Left kidney (tissue), 2 donors: Measurements from ENCODE around the gene FIZ1. TPM values are rescaled to one million over a fixed set of nuclear protein-coding genes. Genes with fewer than 3 reads are reported as not detected.

Experiments
- DNase-seq: peaks from one replicate; pipeline ENCODE4 v3.0.0-alpha.2; 2013
- polyA plus RNA-seq: library from polyadenylated mRNA; unstranded; fragments of 120-200 nt; gene quantifications from one replicate; pipeline ENCODE4 v1.2.1, GENCODE V29; 2013; ENCODE audit not compliant: insufficient read length

Gene FIZ1
- polyA plus RNA-seq, 1 donor = 20.7 TPM

DNA sequence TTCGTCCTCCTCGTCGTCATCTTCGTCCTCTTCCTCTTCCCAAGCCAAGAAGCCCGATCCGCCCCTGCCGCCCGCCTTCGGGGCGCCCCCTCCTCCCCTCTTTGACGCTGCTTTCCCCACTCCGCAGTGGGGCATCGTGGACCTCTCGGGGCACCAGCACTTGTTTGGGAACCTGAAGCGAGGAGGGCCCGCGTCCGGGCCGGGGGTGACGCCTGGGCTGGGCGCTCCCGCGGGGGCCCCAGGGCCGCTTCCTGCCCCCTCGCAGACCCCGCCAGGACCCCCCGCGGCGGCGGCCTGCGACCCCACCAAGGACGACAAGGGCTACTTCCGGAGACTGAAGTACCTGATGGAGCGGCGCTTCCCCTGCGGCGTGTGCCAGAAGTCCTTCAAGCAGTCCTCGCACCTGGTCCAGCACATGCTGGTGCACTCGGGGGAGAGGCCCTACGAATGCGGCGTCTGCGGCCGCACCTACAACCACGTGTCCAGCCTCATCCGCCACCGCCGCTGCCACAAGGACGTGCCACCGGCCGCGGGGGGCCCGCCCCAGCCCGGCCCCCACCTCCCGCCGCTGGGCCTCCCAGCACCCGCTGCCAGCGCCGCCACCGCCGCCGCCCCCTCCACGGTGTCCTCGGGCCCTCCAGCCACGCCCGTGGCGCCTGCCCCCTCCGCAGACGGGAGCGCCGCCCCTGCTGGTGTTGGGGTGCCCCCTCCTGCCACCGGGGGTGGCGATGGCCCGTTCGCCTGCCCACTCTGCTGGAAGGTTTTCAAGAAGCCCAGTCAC is 14.8 kb upstream of the FIZ1 start:
- DNase-seq = no peak

- DNase-seq = no peak
Measured at GRCh38 chr19:55613396-55613795, 14.1 kb upstream of the FIZ1 start.

- DNase-seq = no peak
Measured at GRCh38 chr19:55611983-55612645, 12.8 kb upstream of the FIZ1 start.

DNA sequence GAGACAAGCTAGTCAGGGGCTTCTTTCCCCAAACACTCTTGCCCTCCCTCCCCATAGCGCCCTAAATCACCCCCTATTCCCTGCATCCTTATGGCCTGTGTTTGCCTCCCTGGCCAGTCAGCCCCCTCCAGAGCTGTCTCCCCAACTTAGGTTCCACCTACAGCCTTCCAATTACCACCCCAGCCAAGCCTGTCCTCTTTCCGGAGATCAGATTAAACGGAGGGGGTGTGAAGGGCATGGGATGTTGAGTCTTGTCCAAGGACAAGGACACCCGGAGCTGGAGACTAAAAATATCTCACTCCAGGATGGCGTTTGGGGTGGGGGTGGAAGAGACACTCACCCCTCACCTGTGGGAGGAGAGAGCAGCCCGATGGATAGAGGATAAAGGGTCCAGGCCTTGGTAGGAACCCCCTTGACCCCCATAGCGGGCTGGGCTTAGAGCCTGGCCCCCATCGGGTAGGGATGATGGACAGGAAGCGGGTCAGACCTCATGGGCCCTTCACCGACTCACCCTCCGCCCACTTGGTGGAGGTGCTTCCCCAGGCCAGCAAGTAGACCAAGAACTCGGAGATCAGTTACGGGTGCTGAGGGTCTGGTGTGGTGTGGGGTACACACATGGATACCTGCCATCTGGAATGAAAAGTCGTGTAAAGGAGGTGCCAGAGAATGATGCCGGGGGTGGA is 12.1 kb upstream of the FIZ1 start:
- DNase-seq = no peak

GRCh38 chr19:55609326-55609725 is 10.0 kb upstream of the FIZ1 start:
- no peak for DNase-seq

- no peak for DNase-seq
Measured at GRCh38 chr19:55606817-55607216, 7.5 kb upstream of the FIZ1 start.

DNA sequence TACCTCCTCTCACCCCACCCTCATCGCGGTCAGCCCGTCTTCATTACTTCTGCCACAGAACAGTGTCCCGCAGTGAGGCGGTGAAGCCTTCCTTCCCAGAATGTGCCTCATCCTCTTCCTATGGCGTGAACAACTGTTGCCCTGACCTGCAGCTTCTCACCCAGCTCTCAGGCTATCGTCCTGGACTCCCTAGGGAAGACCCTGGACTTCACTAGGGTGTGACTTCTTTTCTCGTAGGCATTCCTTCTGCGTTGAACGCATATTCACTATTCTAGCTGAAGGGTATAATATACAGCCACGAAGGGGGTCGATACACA is 7.1 kb upstream of the FIZ1 start:
- DNase-seq = no peak

- peak; percentile 86 for DNase-seq
Measured at GRCh38 chr19:55605637-55606470, 6.5 kb upstream of the FIZ1 start, which contains the start of gene ZNF865. Gene ZNF865 (plus strand): TSS chr19:55605647. CDS start chr19:55613619, 7,972 bp downstream.

DNA sequence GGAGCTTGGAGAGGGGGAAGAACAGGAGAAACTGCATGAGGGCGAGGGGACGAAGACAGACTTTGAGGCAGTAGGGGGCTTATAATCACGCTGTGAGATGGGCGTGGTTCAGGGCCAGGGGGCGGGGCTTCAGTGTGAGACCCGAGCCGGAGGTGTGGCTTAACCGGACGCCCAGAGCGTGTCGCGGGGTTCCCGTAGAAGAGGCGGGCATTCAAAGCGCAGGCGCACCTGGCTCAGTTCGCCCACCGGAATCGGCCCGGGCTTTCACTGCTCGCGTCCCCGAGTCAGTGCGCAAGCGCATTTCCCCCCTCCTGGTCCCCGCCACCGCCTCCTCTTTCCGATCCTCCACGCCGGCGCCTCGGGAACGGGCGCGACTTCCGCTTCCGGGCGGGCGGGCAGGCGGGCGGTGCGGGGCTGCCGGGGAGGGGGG is 5.9 kb upstream of the FIZ1 start:
- peak; percentile 97 for DNase-seq

- no peak for DNase-seq
Measured at GRCh38 chr19:55603581-55604292, 4.4 kb upstream of the FIZ1 start.

DNA sequence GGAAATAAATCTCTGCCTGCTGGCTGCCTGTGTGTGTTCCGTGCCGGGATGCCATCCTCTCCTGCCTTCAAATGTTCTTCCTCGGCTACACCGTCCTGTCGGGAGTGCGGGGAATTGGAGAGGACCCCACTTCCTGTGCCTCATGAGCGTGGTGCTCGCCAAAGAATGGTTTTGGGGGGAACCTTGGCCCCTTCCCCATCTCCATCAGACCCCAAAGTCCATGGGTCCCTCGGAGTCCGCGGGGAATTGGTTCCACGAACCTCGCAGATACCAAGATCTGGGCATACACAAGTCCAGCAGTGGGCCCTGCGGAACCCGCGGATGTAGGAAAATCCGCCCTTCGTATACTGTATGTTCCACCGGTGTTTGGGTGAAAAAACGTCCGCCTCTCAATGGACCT is 3.8 kb upstream of the FIZ1 start:
- no peak for DNase-seq

GRCh38 chr19:55602104-55603001 is 3.0 kb upstream of the FIZ1 start:
- DNase-seq = no peak

DNA sequence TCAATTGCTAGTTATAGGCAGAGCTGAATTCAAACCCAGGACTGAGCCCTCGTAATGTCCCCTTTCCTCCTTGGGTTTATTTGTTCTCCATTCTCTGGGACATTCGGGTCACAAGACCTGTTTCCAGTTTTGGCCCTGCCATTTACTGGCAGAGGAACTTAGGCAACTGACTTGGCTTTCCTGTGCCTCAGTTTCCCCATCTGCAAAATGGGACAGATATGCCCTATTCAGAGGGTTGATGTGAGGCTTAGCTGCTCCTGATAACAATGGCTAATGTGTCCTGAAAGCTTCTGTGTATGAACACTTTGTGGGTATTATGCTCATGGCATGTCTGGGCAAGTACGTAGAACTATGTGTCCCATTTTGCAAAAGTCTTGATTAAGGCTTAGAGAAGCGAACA is 1.8 kb upstream of the FIZ1 start:
- DNase-seq = no peak

- DNase-seq = no peak
Measured at GRCh38 chr19:55600662-55601028, 1.3 kb upstream of the FIZ1 start.

DNA sequence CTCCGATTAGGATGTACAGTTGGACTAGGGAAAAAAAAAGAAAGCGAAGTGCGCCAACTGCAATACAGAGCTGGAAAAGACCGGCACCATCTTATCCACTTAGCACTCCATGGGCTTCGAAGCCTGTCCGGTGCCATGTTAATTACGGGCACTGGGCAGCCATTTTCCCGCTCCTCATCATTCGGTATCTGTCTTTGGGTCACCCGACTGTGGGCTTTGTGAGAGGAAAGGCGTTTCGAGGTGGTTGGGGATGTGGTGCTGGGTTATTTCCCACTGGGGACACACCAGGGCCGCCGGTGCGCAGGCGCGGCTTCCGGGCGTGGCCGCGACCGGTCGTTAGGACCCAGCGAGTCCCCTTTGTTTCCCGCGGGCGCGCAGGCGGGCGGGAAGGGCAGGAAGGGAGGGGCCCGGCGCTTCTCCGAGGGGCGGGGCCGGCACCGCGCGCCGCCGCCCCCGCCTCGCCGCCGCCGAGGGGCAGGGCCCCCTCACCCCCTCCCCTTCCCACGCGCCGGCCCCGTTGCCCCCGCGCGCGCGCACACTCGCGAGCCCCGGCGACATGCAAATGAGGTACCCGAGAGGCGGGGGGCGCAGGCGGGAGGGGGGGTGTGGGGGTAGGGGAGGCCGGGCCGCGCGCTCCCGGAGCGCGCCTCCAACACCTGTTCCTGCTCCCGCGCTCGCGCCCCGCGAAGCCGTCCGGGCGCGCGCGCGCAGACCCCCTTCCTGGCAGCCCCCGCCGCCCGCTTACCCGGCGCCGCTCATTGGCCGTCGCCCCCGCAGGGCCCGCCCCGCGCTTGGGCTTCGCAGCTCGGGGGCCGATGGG is 735 bp upstream of the FIZ1 start, which contains the start of gene ZNF524:
Gene ZNF524, plus strand, starts transcription at position 447 of the 820 bp plus-strand sequence. CDS start 1,825 bp downstream, outside the sequence.
- peak; percentile 94 for DNase-seq

- peak; percentile 83 for DNase-seq
Measured at GRCh38 chr19:55598719-55599467, 424 bp downstream of the FIZ1 start.

- DNase-seq = no peak
Measured at GRCh38 chr19:55598034-55598433, 1.3 kb downstream of the FIZ1 start.

- DNase-seq = no peak
Measured at GRCh38 chr19:55597501-55597921, 1.8 kb downstream of the FIZ1 start.

DNA sequence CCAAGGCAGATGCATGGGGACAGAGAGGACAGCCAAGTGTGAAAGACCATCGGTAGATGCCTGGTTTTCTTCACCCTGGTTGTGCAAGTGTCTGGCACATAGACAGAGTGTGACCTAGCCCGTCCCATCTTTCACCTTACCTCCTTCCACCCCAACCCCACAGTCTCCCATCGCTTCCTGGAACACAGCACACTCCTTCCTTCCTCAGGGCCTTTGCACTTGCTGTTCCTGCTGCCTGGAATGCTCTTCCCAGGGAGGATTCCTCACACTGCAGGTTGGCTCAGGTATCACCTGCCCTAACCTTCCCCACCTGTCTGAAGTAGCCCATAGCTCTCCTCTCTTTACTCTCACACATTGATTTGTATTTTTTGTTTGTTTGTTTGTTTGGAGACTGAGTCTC is 3.0 kb downstream of the FIZ1 start:
- DNase-seq = no peak
